HEK293 (cell line): Measurements from ENCODE around the gene GAP43.

Experiments
- CTCF ChIP-seq: fragments of 450-650 bp; formaldehyde crosslinking; IDR thresholded peaks from 2 replicates; pipeline ENCODE4 v1.5.1; 2016; ENCODE audit warnings: missing biosample characterization, missing genetic modification characterization
- ZNF792 ChIP-seq: fragments of 450-650 bp; formaldehyde crosslinking; IDR thresholded peaks from 2 replicates; pipeline ENCODE4 v1.5.1; 2016; ENCODE audit warnings: missing biosample characterization, missing genetic modification characterization

- TF ChIP-seq CTCF (tag by site-specific recombination) (no peak), ZNF792 (tag by site-specific recombination) (no peak)
Measured at GRCh38 chr3:115660646-115661337, 37.5 kb downstream of the GAP43 start.
